Stomach (tissue), 9 donors: ENCODE results near the gene CCDC88C. TPM values are rescaled to one million over a fixed set of nuclear protein-coding genes. Genes with fewer than 3 reads are reported as not detected.

ENCODE experiments used
- DNase-seq, 2 donors: peaks; one replicate each; pipeline versions ENCODE4 v3.0.0 to v3.0.0-alpha.2; 2013 to 2019
- H3K27ac ChIP-seq, 5 donors: fragments of 200-600 bp in 4 of 5; sonication (generic) in 4 of 5; one replicate each; pipeline ENCODE4 v1.5.1; 2013 to 2019; ENCODE audit warnings: mild to moderate bottlenecking in 1 of 5, moderate library complexity in 1 of 5
- H3K27me3 ChIP-seq, 3 donors: fragments of 200-600 bp; sonication (generic); one replicate each; pipeline ENCODE4 v1.5.1; 2017 to 2019; ENCODE audit warnings: mixed run types in 1 of 3
- H3K36me3 ChIP-seq, 4 donors: fragments of 200-600 bp; sonication (generic); 1 replicate in 3 of 4; 2 replicates in 1 of 4; pipeline ENCODE4 v1.5.1; 2016 to 2019
- H3K4me1 ChIP-seq, 4 donors: fragments of 200-600 bp; sonication (generic); one replicate each; pipeline ENCODE4 v1.5.1; 2016 to 2019
- H3K4me3 ChIP-seq, 4 donors: fragments of 200-600 bp; sonication (generic) in 3 of 4; one replicate each; pipeline ENCODE4 v1.5.1; 2016 to 2019; ENCODE audit warnings: mild to moderate bottlenecking in 1 of 4
- H3K9me3 ChIP-seq, 4 donors: fragments of 200-600 bp; sonication (generic); one replicate each; pipeline ENCODE4 v1.5.1; 2016 to 2019
- CTCF ChIP-seq, 7 experiments: fragments of 450-650 bp in 4 of 7; fragments of 200-600 bp in 3 of 7; sonication (generic) in 3 of 7; IDR thresholded peaks; one replicate each; pipeline ENCODE4 v1.5.1; 2016 to 2019; ENCODE audit warnings: antibody characterized with exemption in 7 of 7, control low read depth in 2 of 7, mild to moderate bottlenecking in 1 of 7
- EP300 ChIP-seq: sonication (generic); formaldehyde crosslinking; IDR thresholded peaks from one replicate; pipeline ENCODE4 v1.6.1; 2017; ENCODE audit warnings: antibody characterized with exemption
- POLR2A ChIP-seq, 4 donors: fragments of 450-650 bp; IDR thresholded peaks; one replicate each; pipeline ENCODE4 v1.6.1; 2016; ENCODE audit warnings: antibody characterized with exemption in 4 of 4, control low read depth in 2 of 4, mild to moderate bottlenecking in 1 of 4, moderate library complexity in 1 of 4
- POLR2AphosphoS5 ChIP-seq, 3 donors: sonication (generic); formaldehyde crosslinking; IDR thresholded peaks; one replicate each; pipeline ENCODE4 v1.6.1; 2016; ENCODE audit warnings: antibody characterized with exemption in 3 of 3
- WGBS, 5 donors: extraction: QIAGEN DNeasy Blood & Tissue Kit in 3 of 5; methylation state at CpG; one replicate each; pipeline versions ENCODE4 v1.1.5 to v1.1.7; 2013 to 2018; 5-methylcytosine and 5-hydroxymethylcytosine counted together
- intact Hi-C: fragments of 100-400 bp; cut with DNase I; formaldehyde crosslinking; loops from one replicate; pipeline ENCODE4 v1.15.1; 2023; ENCODE audit warnings: low total_unique reads
- polyA plus RNA-seq, 3 donors: library from polyadenylated mRNA; stranded (reverse); fragments of 200-250 nt; gene quantifications; one replicate each; pipeline ENCODE4 v1.2.3, GENCODE V29; 2013
- total RNA-seq, 5 donors: library from RNA; depleted of rRNA; stranded (reverse); fragments of >200 nt; gene quantifications; one replicate each; pipeline versions ENCODE4 v1.1.0 to v1.2.3, GENCODE V29; 2014 to 2016
- donor health status: healthy with polysubstance abuse.
- donor health status: Bipolar disorder and iron deficiency.
- donor health status: healthy.

The CCDC88C gene
- total and polyA plus RNA-seq, 8 donors: 10.5 to 66.9 (median 22.3) TPM

- Histone ChIP-seq H3K4me1 (peaks cover 24 to 75% (median 36%) of the 10 kb centered on the region in 4 donors), H3K27ac (peak overlapping the region in 2 of 5 donors; percentile 72 to 75), H3K4me3 (no peak overlapping the region), H3K27me3 (no peaks in the 10 kb centered on the region), H3K36me3 (no peaks in the 10 kb centered on the region), H3K9me3 (no peaks in the 10 kb centered on the region)
- TF ChIP-seq EP300 (no peak), POLR2A (IDR thresholded peaks at IDR 0.05) (no peak)
- no peak for DNase-seq
- WGBS, 5 donors: 67 to 86% (median 72%) methylated on average over 5 of the region's 5 CpGs
- intact Hi-C loops: no loop called here
Measured at GRCh38 chr14:91389150-91389549, 28.5 kb downstream of the CCDC88C start.

- peak in 1 of 2 donors; percentile 69 for DNase-seq
- H3K4me1 ChIP-seq: peaks cover 24 to 70% (median 35%) of the 10 kb centered on the region in 4 donors
- H3K36me3 ChIP-seq: no peaks in the 10 kb centered on the region
- WGBS, 5 donors: 54 to 83% (median 71%) methylated on average over 13 of the region's 13 CpGs
- H3K27ac ChIP-seq: peak overlapping the region; percentile 41 to 75 (median 52)
- TF ChIP-seq POLR2A (IDR thresholded peaks at IDR 0.05): no peak
- TF ChIP-seq POLR2AphosphoS5 (IDR thresholded peaks at IDR 0.05): peak in 1 of 3 donors; percentile 31
- H3K9me3 ChIP-seq: no peaks in the 10 kb centered on the region
- H3K4me3 ChIP-seq: no peak overlapping the region
- intact Hi-C loops: no loop called here
- no peaks in the 10 kb centered on the region for H3K27me3 ChIP-seq
Measured at GRCh38 chr14:91388551-91388975, 29.1 kb downstream of the CCDC88C start.

- TF ChIP-seq POLR2A (IDR thresholded peaks at IDR 0.05) (no peak), CTCF (IDR thresholded peaks at IDR 0.05) (no peak), EP300 (no peak), POLR2AphosphoS5 (IDR thresholded peaks at IDR 0.05) (no peak)
- H3K9me3 ChIP-seq: no peaks in the 10 kb centered on the region
- intact Hi-C loops: no loop called here
- no peak overlapping the region for H3K4me3 ChIP-seq
- WGBS, 5 donors: 76 to 89% (median 80%) methylated on average over 10 of the region's 10 CpGs
- no peaks in the 10 kb centered on the region for H3K27me3 ChIP-seq
- H3K27ac ChIP-seq: peak overlapping the region; percentile 41 to 75 (median 52)
- H3K36me3 ChIP-seq: no peaks in the 10 kb centered on the region
- H3K4me1 ChIP-seq: peaks cover 22 to 64% (median 32%) of the 10 kb centered on the region in 4 donors
- DNase-seq: no peak
Measured at GRCh38 chr14:91387951-91388381, 29.7 kb downstream of the CCDC88C start.

GRCh38 chr14:91387169-91387835, 30.3 kb downstream of the CCDC88C start:
- H3K27ac ChIP-seq: peak overlapping the region in 4 of 5 donors; percentile 6 to 75 (median 62)
- intact Hi-C loops: no loop called here
- DNase-seq: no peak
- no peaks in the 10 kb centered on the region for H3K9me3 ChIP-seq
- H3K36me3 ChIP-seq: no peaks in the 10 kb centered on the region
- H3K27me3 ChIP-seq: no peaks in the 10 kb centered on the region
- no peak overlapping the region for H3K4me3 ChIP-seq
- 60 to 69% (median 64%) methylated on average over 19 of the region's 19 CpGs for WGBS, 5 donors
- H3K4me1 ChIP-seq: peaks cover 18 to 57% (median 30%) of the 10 kb centered on the region in 4 donors
- TF ChIP-seq EP300 (no peak), POLR2AphosphoS5 (IDR thresholded peaks at IDR 0.05) (no peak), POLR2A (IDR thresholded peaks at IDR 0.05) (no peak), CTCF (IDR thresholded peaks at IDR 0.05) (no peak)

GRCh38 chr14:91385697-91386096, 31.9 kb downstream of the CCDC88C start:
- TF ChIP-seq CTCF (IDR thresholded peaks at IDR 0.05) (no peak), EP300 (no peak), POLR2AphosphoS5 (IDR thresholded peaks at IDR 0.05) (no peak), POLR2A (IDR thresholded peaks at IDR 0.05) (no peak)

More at GRCh38 chr14:91385697-91386096, 31.9 kb downstream of the CCDC88C start:
- no peak for DNase-seq
- Histone ChIP-seq H3K4me1 (peaks cover 20 to 51% (median 35%) of the 10 kb centered on the region in 4 donors), H3K36me3 (no peaks in the 10 kb centered on the region), H3K27me3 (no peaks in the 10 kb centered on the region), H3K9me3 (no peaks in the 10 kb centered on the region), H3K4me3 (no peak overlapping the region), H3K27ac (no peak overlapping the region)
- intact Hi-C loops: no loop called here
